Endometrial microvascular endothelial cells (primary cell): ENCODE measurements around the gene RUVBL2. TPM values are rescaled to one million over a fixed set of nuclear protein-coding genes. Genes with fewer than 3 reads are reported as not detected.

Experiments
- in situ Hi-C: cut with HindIII; loops from 2 replicates; pipeline ENCODE4 v1.10.0; 2017; ENCODE audit warnings: low sequenced_read_pairs, low pct_unique_long_range_greater_than_20kb; ENCODE audit errors: inconsistent ontology term
- total RNA-seq: library from RNA; depleted of rRNA; stranded (reverse); fragments of >200 nt; gene quantifications from one replicate; pipeline ENCODE4 v1.2.3, GENCODE V29; 2015; ENCODE audit errors: inconsistent ontology term

Gene RUVBL2
- total RNA-seq, 1 donor from 2014 or later = 267 TPM

- in situ Hi-C loops = no loop called here
Observed at GRCh38 chr19:49064029-49064629, 70.4 kb downstream of the RUVBL2 start.

- in situ Hi-C loops = no loop called here
Observed at GRCh38 chr19:49064768-49065611, 71.3 kb downstream of the RUVBL2 start, which contains the start of gene NTF4. Gene NTF4, minus strand, starts transcription at chr19:49064818. Its CDS starts 2,821 bp downstream, at chr19:49061997.

Other genes with a start within 250 kb of the RUVBL2 start
- 0.84 TPM for gene IZUMO1, start 247.0 kb upstream of the RUVBL2 start, total RNA-seq
- gene FUT1, start 241.2 kb upstream of the RUVBL2 start, total RNA-seq = 4.9 TPM
- not detected for gene FGF21, start 238.4 kb upstream of the RUVBL2 start, total RNA-seq
- gene BCAT2, start 182.9 kb upstream of the RUVBL2 start, total RNA-seq = 82.0 TPM
- gene HSD17B14, start 157.4 kb upstream of the RUVBL2 start, total RNA-seq = 4.5 TPM
- not detected for gene PLEKHA4, start 125.3 kb upstream of the RUVBL2 start, total RNA-seq
- 56.0 TPM for gene PPP1R15A, start 121.5 kb upstream of the RUVBL2 start, total RNA-seq
- gene TULP2, start 95.1 kb upstream of the RUVBL2 start, total RNA-seq = not detected
- gene NUCB1, start 93.6 kb upstream of the RUVBL2 start, total RNA-seq = 227 TPM
- gene DHDH, start 60.2 kb upstream of the RUVBL2 start, total RNA-seq = not detected
- gene BAX, start 39.0 kb upstream of the RUVBL2 start, total RNA-seq = 149 TPM
- 3,048 TPM for gene FTL, start 28.6 kb upstream of the RUVBL2 start, total RNA-seq
- gene GYS1, start 578 bp upstream of the RUVBL2 start, total RNA-seq = 45.1 TPM
- not detected for gene LHB, start 23.2 kb downstream of the RUVBL2 start, total RNA-seq
- not detected for gene CGB3, start 30.4 kb downstream of the RUVBL2 start, total RNA-seq
- not detected for gene CGB2, start 38.0 kb downstream of the RUVBL2 start, total RNA-seq
- not detected for gene CGB1, start 43.0 kb downstream of the RUVBL2 start, total RNA-seq
- not detected for gene CGB5, start 50.0 kb downstream of the RUVBL2 start, total RNA-seq
- gene CGB8, start 55.2 kb downstream of the RUVBL2 start, total RNA-seq = not detected
- not detected for gene CGB7, start 63.9 kb downstream of the RUVBL2 start, total RNA-seq
- gene NTF4, start 70.9 kb downstream of the RUVBL2 start, total RNA-seq = not detected
- gene KCNA7, start 78.8 kb downstream of the RUVBL2 start, total RNA-seq = not detected
- gene SNRNP70, start 91.6 kb downstream of the RUVBL2 start, total RNA-seq = 260 TPM
- gene LIN7B, start 120.5 kb downstream of the RUVBL2 start, total RNA-seq = 0.74 TPM
- 0.74 TPM for gene C19orf73, start 125.3 kb downstream of the RUVBL2 start, total RNA-seq
- gene PPFIA3, start 125.7 kb downstream of the RUVBL2 start, total RNA-seq = 1.9 TPM
- not detected for gene HRC, start 161.5 kb downstream of the RUVBL2 start, total RNA-seq
- 27.8 TPM for gene TRPM4, start 163.9 kb downstream of the RUVBL2 start, total RNA-seq